AG10803 (cell line): ENCODE results near the gene RNF224.
A peak's percentile ranks its signal among the peaks of the same experiment; 100 is the strongest.

Experiments
- DNase-seq: peaks from one replicate; pipeline ENCODE4 v3.0.0; 2010; ENCODE audit warnings: low read depth
- H3K4me3 ChIP-seq: 2 replicates; pipeline ENCODE4 v1.5.1; 2011; ENCODE audit warnings: mild to moderate bottlenecking, low read length, control low read depth
- CTCF ChIP-seq: conservative IDR thresholded peaks from 2 replicates; pipeline ENCODE4 v1.5.1; 2011; ENCODE audit warnings: mild to moderate bottlenecking, low read length, control low read depth, inconsistent platforms

RNF224 gene

GRCh38 chr9:137199411-137200121 lies 27.7 kb upstream of the RNF224 start:
- peak overlapping the region; percentile 52 for H3K4me3 ChIP-seq
- no peak for DNase-seq
- no peak for TF ChIP-seq CTCF

- H3K4me3 ChIP-seq: peak within 1 kb of the TSS; percentile 76
- no peak for TF ChIP-seq CTCF
- peak; percentile 98 for DNase-seq
Measured at GRCh38 chr9:137200311-137201204, 26.7 kb upstream of the RNF224 start, which contains the start of gene TPRN. Gene TPRN, minus strand, starts transcription at chr9:137200741. Its CDS starts 30 bp downstream, at chr9:137200711.

- no peak for DNase-seq
- H3K4me3 ChIP-seq: peak overlapping the region; percentile 76
- no peak for TF ChIP-seq CTCF
Measured at GRCh38 chr9:137201205-137201868, 26.0 kb upstream of the RNF224 start.

- peak; percentile 28 for DNase-seq
- H3K4me3 ChIP-seq: no peak overlapping the region
- TF ChIP-seq CTCF: no peak
Measured at GRCh38 chr9:137202966-137203365, 24.3 kb upstream of the RNF224 start.

- TF ChIP-seq CTCF: no peak
Measured at GRCh38 chr9:137204731-137205125, 22.6 kb upstream of the RNF224 start.

GRCh38 chr9:137205126-137206069 lies 21.9 kb upstream of the RNF224 start, which contains the start of the genes NDOR1 and TMEM203:
Gene NDOR1, plus strand, starts transcription at chr9:137205700. Its CDS starts 78 bp downstream, at chr9:137205778.
Gene TMEM203, minus strand, starts transcription at chr9:137205648. Its CDS starts 234 bp downstream, at chr9:137205414.
- TF ChIP-seq CTCF: no peak
- H3K4me3 ChIP-seq: peak within 1 kb of the TSS; percentile 94
- peak; percentile 69 for DNase-seq

More at GRCh38 chr9:137204731-137205125, 22.6 kb upstream of the RNF224 start:
- peak overlapping the region; percentile 94 for H3K4me3 ChIP-seq
- no peak for DNase-seq
